Measurements from ENCODE around the gene DPYD. TPM values are rescaled to one million over a fixed set of nuclear protein-coding genes. Genes with fewer than 3 reads are reported as not detected.

The DPYD gene
- polyA plus RNA-seq, 4 donors: 11.4 to 44.8 (median 16.7) TPM

DNA sequence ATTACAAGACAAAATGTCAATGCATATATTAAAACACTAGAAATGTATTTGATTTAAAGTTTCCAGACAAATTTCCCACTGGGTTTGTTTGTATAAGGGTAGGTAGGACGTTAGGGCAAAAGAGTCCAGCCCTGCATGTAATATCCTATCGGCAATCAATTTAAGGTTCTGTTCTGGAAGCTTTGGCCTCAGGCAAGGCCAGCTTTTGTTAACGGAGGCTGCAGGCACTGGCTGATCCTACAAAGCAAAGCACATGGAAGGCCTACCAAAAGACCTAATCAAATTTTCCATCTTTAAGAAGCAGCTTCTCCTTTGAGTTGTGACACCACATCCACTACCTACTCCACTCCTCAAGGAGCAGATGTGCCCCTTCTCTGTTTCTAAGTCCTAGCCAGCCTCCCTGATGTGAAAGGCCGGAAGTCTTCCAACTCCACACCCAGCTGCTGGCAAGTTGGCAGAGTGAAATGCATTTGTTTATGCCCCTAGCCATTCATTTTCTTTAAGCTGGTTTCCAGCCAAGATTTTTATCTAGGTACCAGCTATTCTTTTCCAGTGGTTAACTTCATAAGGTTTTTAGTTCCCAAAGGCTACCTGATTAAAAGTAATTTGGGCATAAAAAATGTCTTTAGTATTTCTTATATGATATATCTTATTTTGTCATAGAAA, 746.7 kb downstream of the DPYD start:
- DNase-seq (ENCODE audit: low read depth in 4 of 4, low spot score in 3 of 4): no peak

DNA sequence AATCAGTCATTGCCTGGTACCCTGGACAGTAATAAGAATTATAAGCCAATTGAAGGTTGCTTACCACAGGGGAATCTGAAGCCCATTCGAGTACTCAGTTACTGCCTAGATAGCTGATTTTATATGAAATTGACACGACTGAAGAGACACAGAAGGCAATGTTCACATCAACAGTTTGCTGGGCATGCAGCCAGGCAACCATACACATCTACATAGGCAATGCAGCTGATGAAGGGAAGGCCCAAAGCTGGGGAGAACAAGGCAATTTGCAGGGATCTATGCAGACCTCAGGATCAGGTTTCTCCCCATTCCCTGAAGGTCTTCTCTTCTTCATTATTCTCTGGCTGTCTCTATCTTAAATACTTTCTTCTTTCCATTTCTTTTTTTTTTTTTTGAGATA, 750.5 kb downstream of the DPYD start:
- DNase-seq (ENCODE audit: low read depth in 4 of 4, low spot score in 3 of 4): no peak

DNA sequence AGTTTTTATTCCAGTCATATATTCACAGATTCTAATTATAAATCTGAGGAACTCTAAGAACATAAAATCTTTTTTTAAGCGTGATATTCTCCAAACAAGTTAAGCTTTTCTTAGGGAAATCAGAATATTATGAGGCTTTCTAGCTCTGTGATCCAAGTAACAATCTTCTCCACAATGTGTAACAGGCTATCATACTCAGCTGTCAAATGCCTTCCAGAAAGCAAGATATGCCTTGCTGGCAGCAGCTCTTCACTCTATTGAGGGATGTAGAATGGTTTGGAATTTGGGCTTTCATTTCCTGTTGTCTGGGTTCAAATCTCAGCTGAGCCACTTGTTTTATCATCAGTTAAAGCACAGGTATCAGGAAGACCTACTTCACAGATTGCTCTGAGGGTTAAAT, 752.8 kb downstream of the DPYD start:
- DNase-seq (ENCODE audit: low read depth in 4 of 4, low spot score in 3 of 4): no peak

DNA sequence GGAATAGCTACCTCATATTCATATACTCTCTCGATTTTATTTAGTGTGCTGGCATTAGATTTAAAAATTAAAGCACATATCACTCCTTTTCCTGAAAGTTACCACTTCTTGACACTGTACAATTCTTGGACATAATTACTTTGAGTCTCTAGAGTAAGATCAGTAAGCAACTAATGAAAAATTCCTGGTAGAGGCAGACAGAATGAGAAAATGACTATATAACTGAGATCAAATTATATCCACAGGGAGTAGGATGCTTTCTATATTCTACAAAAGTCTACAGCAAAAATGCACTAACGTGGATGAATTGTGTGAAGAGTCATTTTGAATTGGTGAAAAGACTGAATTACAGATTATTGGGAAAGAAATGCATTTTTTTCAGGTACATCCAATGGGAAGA, 753.6 kb downstream of the DPYD start:
- no peak for DNase-seq (ENCODE audit: low read depth in 4 of 4, low spot score in 3 of 4)

DNA sequence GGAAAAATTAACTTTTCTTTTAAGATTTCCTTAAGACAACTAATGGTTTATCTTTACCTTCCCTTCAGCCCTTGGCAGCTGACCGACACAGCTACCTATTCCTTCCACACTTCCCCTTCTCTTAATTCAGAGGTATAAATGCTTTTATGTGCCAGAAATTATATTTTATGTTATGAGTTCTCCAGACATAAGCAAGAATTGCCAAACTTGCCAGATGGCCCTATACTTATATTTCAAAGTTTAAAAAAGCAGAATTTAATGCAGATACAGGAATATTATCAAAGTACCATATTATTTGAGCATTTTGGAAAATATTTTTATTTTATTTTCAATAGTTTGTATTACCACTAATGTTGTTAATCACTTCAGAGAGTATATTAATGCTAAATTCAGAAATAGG, 754.2 kb downstream of the DPYD start:
- no peak for DNase-seq (ENCODE audit: low read depth in 4 of 4, low spot score in 3 of 4)

DNA sequence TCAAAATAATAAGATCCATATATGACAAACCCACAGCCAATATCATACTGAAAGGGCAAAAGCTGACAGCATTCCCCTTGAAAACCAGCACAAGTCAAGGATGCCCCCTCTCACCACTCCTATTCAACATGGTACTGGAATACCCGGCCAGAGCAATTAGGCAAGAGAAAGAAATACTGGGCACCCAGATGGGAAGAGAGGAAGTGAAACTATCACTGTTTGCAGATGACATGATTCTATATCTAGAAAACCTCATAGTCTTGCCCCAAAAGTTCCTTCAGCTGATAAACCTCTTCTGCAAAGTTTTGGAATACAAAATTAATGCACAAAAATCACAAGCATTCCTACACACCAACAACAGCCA, 756.6 kb downstream of the DPYD start:
- DNase-seq (ENCODE audit: low read depth in 4 of 4, low spot score in 3 of 4): no peak

DNA sequence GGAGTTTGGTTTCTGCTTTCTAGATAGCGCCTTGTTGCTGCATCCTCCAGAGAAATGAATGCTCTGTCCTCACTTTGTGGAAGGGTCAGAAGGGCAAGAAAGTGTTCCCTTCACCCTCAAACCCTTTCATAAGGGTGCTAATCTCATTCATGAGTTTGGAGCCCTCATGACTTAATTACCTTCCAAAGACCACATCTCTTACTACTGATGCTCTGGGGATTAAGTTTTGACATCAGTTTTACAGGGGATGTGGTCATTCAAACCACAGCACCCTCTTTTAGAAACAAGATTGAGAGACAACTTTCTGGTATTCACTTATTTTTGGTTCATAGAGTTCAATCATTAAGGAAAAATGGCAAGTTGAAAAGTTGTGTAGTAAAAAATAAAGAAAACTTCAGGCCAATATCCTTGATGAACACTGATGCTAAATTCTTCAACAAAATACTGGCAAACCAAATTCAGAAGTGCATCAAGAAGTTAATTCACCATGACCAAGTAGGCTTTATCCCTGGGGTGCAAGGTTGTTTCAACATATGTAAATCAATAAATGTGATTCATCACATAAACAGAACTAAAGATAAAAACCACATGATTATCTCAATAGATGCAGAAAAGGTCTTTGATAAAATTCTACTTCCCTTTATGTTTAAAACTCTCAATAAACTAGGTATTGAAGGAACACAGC, 757.1 kb downstream of the DPYD start:
- DNase-seq (ENCODE audit: low read depth in 4 of 4, low spot score in 3 of 4): no peak

DNA sequence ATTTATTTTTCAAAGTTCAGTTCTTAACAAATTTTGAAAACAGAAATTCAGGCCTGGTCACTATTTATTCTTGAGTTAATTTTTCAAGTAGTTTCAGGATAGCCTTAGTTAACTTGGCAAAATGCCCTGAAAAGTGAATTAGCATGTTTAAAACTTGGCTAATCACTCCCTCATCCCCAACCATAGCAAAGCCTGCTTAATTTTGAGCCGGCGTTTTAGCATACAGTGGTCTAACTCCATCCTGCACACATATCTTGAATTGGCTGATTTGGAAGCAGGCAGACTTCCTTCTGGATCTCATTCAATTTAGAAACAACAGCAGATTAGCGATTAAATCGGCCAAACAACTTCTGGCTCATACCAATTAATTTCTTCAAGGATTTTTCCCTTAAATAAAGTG, 760.0 kb downstream of the DPYD start:
- no peak for DNase-seq (ENCODE audit: low read depth in 4 of 4, low spot score in 3 of 4)

DNA sequence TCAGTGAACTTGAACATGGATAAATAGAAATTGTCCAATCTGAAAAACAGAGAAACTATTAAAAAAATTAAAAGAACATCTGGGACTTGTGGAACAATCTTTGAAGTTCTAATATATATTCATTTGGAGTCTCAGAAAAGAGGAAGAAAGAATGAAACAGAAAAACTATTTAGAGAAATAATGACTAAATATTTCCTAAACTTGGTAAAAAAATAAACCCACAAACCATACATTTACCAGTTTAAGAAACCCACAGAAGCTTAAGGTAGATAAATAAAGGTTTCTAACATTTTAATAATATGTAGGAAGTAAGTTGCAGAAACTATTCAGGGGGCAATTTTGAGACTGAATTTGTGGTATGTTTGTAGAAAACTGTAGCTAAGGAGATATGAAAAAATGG, 761.5 kb downstream of the DPYD start:
- no peak for DNase-seq (ENCODE audit: low read depth in 4 of 4, low spot score in 3 of 4)

DNA sequence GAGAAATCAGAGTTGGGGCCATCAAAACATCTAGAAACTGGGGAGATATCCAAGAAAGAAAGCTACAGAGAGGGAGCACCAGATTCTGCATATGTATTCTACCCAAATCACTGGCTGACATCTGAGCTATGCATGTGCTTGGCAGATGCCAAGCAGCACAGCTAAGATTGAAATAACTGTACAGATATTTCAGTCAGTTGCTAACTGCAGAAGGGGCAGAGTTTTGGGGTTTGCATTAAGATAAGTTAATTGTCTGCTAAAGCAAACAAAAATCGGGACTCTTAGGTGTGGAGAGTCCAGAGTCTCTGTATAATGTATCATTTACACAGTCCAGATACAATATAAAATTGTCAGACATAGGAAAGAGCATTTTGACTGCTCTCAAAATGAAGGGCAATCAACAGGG, 762.1 kb downstream of the DPYD start:
- no peak for DNase-seq (ENCODE audit: low read depth in 4 of 4, low spot score in 3 of 4)

DNA sequence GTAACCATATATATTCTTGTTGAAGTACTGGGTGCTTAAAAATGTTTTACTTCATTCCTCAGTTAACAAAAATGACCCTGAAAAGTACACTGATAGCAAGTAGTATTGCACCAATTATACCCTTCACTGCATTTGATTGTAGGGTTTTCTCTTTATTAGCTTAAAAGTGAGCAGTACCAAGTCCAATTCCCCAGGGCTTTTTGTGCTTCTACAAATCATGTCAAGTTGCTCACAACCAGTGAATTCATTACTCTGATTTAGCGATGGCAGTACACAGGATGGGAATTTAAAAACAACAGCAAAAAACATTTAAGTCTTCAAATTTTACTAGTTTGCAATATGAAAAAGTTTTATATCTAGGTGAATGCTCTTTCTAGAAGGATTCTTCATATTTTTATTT, 762.8 kb downstream of the DPYD start:
- no peak for DNase-seq (ENCODE audit: low read depth in 4 of 4, low spot score in 3 of 4)

DNA sequence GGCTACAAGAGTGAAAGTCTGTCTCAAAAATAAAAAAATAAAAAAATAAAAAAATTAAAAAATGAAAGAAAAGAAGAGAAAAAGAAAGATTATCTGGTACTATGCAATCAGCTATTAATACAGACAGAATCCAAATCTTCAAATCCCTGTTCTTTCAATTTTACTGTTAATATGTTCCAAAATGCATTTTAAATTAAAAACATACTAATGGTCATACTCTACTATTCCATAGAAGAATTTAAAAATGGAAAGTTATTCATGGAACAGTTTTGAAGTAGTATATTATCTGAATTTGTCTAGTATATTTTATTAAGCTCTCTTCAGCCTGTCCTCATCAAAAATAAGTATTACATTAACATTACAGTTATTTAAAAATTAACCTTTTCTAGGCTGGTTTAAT, 769.2 kb downstream of the DPYD start:
- DNase-seq (ENCODE audit: low read depth in 4 of 4, low spot score in 3 of 4): no peak

DNA sequence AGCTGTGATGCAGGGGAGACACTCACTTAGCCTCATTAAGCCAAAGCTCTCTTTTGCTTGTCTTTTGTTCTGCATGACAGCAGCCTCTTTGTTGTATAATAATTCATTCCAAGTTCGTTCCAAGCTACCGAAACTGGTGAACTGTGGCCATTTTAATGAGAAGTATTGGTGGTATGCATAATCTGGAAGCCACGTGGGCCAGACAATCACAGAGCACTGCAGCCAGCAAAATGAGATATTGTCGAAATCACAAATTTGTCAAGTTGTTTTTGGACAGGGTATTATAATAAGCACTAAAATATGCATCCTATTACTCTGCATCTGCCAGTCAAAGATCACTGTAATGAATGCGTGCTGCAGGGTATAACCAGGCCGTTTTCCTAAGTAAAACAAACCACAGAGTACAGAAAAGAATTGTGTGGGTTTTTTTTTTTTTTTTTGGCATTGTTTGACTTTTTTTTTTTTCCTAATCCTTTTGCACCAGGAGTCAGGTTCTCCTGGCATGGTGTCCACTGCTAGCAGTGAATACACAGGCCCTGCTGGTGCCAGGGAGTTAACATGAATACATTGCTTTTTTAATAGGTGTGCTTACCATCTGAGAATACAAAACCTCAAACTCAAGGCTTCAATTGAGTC, 775.4 kb downstream of the DPYD start:
- DNase-seq (ENCODE audit: low read depth in 4 of 4, low spot score in 3 of 4): no peak

DNA sequence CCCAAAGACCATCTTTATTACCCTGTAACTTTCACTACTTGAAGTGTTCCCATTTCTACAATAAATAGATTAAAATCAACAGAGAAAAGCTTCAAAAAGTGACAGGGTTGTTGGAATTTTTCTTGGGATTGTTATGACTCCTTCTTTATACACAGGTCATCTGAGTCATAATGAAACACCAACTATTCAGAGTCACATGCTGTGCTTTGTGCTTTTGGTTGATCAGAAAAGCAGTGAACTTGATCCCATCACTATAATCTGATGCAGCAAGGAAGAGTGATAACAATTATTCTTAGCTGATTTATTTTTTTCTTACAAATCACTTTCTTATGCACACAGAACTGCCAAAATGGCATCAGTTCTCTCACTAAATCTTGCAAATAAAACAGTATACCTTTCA, 776.3 kb downstream of the DPYD start:
- no peak for DNase-seq (ENCODE audit: low read depth in 4 of 4, low spot score in 3 of 4)

DNA sequence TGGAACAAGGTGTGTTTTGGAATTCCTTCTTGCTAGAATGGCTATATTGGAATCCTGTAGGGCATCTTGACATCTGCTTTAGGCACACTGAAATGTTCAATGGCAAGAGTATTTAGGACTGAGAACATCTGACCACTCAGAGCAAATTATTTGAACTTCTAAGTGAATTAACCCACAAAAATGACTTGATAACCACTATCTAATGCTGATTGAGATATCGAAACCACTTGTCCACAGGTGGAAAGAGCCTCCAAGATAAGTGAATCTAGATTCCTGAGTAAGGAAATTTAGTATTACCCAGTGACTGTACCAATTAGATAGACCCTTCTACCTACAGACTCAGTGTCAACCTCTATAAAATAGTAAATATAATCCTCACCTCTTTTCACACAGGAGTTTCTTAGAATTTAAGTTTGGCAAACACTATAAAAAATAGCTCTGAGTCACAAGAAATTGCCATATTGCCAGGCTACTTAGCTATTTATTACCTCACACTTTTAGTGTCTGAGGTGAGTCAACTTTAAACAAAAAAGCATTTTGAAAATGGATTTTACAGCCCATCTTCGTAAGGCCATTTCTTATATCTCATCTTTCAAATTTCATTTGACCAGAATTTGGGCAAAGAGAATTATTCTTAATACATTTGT, 777.5 kb downstream of the DPYD start:
- DNase-seq (ENCODE audit: low read depth in 4 of 4, low spot score in 3 of 4): no peak

DNA sequence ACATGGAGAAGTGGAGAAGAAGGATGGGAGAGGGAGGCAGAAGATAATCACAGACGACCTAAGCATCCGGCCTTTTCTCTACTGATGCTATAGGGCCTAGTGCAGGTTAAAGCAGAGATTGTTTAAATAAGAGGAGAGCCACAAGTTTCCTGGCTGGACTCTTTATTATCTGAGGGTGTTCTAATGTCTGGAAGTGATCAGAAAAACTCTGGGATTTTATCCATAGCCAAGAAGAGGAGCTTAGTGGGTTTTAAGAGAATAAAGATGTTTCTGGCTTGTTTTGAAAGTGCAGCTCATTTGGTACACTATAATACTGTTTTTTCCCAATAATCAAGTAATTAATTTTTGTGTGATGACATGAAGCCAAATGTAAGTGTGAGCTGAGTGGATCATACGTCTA, 780.2 kb downstream of the DPYD start:
- DNase-seq (ENCODE audit: low read depth in 4 of 4, low spot score in 3 of 4): no peak

DNA sequence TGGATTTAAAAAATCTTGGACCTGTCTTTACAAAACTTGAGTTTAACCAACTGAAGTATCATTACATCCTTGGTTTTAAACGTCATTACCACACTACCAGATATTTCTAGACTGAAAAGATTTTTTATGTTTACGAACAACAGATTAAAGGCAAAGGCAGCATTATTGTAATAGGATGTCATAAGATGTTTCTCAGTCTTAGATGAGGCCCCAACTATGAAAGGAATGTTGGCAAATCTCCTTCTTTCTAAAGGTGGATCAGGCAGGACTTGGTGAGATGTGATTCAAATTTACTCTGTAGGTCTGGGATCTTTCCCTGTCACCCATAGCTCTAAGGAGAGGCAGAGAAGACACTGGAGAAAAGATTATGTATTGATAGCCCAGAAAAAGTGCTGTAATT, 781.3 kb downstream of the DPYD start:
- DNase-seq (ENCODE audit: low read depth in 4 of 4, low spot score in 3 of 4): no peak

DNA sequence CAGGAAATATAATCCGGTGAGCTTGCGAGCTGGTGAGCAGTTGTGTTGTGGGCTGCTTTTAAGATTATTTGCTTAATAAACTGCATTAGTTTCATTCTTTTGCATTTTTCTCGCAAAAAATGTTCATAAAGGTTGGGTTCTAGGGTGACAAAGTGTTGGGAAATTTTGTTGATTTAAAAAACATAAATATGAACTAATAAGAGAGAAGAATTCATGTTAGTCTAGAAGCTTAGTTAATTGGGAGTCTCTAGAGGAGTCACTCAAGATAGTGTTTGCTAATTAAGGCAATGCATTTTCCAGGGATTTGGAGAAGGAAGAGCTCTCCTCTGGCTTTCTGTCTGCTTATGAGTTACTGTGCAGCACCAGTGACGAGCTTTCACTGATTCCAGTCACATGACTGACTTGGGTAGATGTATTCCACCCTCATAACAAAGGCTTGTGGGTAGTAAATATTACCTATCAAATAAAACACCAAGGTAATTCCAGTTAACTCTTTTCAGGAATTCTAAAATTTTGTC, 782.3 kb downstream of the DPYD start:
- no peak for DNase-seq (ENCODE audit: low read depth in 4 of 4, low spot score in 3 of 4)

DNA sequence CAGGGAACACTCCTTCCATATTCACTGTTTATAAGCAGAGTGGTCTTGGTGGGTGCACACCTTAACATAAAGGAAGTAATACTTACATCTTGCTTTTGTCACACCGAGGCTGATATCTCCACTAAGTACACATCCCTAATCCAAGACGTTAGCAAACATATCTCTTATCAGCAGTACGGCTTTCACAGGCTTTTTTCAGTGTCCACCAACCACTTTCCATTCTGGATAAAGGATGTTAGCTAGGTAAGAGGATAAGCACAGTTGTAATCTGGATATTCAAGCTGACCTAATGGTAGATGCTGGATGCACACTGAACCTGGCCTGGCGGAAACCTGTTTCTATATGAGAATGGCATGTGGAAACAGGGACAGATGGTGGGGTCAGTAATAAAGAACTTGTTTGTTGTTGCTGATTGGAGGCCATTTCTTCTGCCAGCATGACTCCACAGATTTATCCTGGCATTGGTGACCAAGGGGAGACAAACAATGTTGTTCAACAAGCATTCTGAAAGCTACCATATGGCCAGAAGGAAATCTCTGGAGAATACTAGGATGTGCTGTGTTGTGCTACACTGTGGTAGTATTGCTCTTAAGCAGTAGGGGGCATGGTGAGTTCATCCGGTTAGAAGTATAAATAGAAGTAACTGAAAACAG, 782.8 kb downstream of the DPYD start:
- peak in 3 of 4 donors; percentile 20 to 36 (median 36) for DNase-seq (ENCODE audit: low read depth in 4 of 4, low spot score in 3 of 4)

DNA sequence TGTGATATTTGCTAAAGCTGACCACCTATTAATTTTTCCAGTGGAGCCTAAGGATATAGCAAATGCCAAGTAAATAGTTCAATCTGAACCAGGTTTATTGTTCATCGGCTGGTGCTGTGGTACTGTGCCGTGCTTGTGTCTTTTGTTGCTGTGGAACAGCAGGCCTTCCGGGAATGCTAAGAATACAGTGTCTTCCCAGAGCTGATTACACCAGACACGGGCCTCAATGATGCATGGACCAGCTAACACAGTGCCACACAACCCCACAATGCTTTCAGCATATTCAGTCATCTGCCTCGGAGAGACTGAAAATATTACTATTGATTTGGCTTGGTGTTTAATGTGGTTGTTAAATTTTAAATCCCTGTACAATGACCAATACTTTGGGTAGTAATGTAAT, 783.8 kb downstream of the DPYD start:
- no peak for DNase-seq (ENCODE audit: low read depth in 4 of 4, low spot score in 3 of 4)

DNA sequence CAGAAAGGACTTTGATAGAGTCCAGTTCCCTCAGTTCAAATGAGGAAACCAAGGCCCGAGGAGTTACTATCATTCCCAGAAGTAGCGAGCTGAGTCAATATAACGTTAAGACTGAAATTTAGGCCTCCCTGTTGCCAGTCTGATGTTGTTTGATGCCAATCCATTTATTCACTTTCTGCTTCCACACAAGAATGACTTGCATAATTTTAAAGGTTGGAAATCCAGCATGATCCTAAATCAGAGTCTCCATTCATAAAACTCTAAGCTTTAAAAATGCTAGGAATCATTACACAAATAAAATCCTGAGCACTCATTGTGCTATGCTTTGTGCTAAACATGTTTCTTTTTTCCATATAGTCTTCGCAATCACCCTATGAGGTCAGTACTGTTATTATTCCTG, 784.9 kb downstream of the DPYD start:
- DNase-seq (ENCODE audit: low read depth in 4 of 4, low spot score in 3 of 4): no peak

Data from left renal pelvis (tissue), 4 donors.